Smooth muscle cell (in vitro differentiated cells): ENCODE results near the gene RCAN1. TPM values are rescaled to one million over a fixed set of nuclear protein-coding genes. Genes with fewer than 3 reads are reported as not detected.

Experiments
- DNase-seq: peaks from one replicate; lab custom pipeline; 2025; ENCODE audit not compliant: unreplicated experiment; lab: John Stamatoyannopoulos, UW
- H2AFZ ChIP-seq: fragments of 200-600 bp; sonication (generic); 2 replicates; pipeline ENCODE4 v1.6.0; 2016; ENCODE audit warnings: antibody characterized with exemption, low read depth, mild to moderate bottlenecking
- H3F3A ChIP-seq: fragments of 200-600 bp; sonication (generic); 2 replicates; pipeline ENCODE4 v1.6.0; 2017; ENCODE audit warnings: antibody characterized with exemption, low read depth
- H3K27ac ChIP-seq: fragments of 200-600 bp; sonication (generic); 2 replicates; pipeline ENCODE4 v1.5.1; 2016; ENCODE audit warnings: low read depth, mild to moderate bottlenecking
- H3K27me3 ChIP-seq: fragments of 200-600 bp; sonication (generic); 2 replicates; pipeline ENCODE4 v1.6.1; 2016; ENCODE audit warnings: low read depth, mild to moderate bottlenecking
- H3K36me3 ChIP-seq: fragments of 200-600 bp; sonication (generic); 2 replicates; pipeline ENCODE4 v1.5.1; 2016; ENCODE audit warnings: low read depth
- H3K4me1 ChIP-seq: fragments of 200-600 bp; sonication (generic); 2 replicates; pipeline ENCODE4 v1.5.1; 2016; ENCODE audit warnings: low read depth
- H3K4me2 ChIP-seq: fragments of 200-600 bp; sonication (generic); 2 replicates; pipeline ENCODE4 v1.6.0; 2016; ENCODE audit warnings: mild to moderate bottlenecking
- H3K4me3 ChIP-seq: fragments of 200-600 bp; sonication (generic); 2 replicates; pipeline ENCODE4 v1.5.1; 2016; ENCODE audit warnings: mild to moderate bottlenecking
- H3K79me2 ChIP-seq: fragments of 200-600 bp; sonication (generic); 2 replicates; pipeline ENCODE4 v1.6.0; 2016; ENCODE audit warnings: low read depth, mild to moderate bottlenecking
- H3K9ac ChIP-seq: fragments of 200-600 bp; sonication (generic); 2 replicates; pipeline ENCODE4 v1.6.0; 2016; ENCODE audit warnings: low read depth
- H3K9me3 ChIP-seq: fragments of 200-600 bp; sonication (generic); replicated peaks from 2 replicates; pipeline ENCODE4 v1.5.1; 2016; ENCODE audit warnings: low read depth
- H4K20me1 ChIP-seq: fragments of 200-600 bp; sonication (generic); 2 replicates; pipeline ENCODE4 v1.6.0; 2016; ENCODE audit warnings: low read depth
- CTCF ChIP-seq: fragments of 200-600 bp; sonication (generic); IDR thresholded peaks from 2 replicates; pipeline ENCODE4 v1.5.1; 2017; ENCODE audit warnings: borderline replicate concordance, mild to moderate bottlenecking, antibody characterized with exemption; ENCODE audit not compliant: insufficient read depth, poor library complexity, severe bottlenecking
- WGBS: methylation state at CpG from one replicate; pipeline ENCODE4 v1.1.7; 2016; ENCODE audit warnings: low lambda C conversion rate; 5-methylcytosine and 5-hydroxymethylcytosine counted together
- polyA plus RNA-seq: library from polyadenylated mRNA; unstranded; fragments of >200 nt; fragmentation: Nextera tagmentation; extraction: Ambion mirVana; gene quantifications from 2 replicates; pipeline ENCODE4 v1.2.1, GENCODE V29; 2016
- total RNA-seq: library from RNA; depleted of rRNA; stranded (reverse); fragments of >200 nt; gene quantifications from 2 replicates; pipeline ENCODE4 v1.2.3, GENCODE V29; 2014

Gene RCAN1
- total and polyA plus RNA-seq, 2 experiments from 2014 or later: 77.3 to 155 TPM

GRCh38 chr21:34530261-34530660, 84.7 kb downstream of the RCAN1 start:
- DNase-seq: no peak

DNA sequence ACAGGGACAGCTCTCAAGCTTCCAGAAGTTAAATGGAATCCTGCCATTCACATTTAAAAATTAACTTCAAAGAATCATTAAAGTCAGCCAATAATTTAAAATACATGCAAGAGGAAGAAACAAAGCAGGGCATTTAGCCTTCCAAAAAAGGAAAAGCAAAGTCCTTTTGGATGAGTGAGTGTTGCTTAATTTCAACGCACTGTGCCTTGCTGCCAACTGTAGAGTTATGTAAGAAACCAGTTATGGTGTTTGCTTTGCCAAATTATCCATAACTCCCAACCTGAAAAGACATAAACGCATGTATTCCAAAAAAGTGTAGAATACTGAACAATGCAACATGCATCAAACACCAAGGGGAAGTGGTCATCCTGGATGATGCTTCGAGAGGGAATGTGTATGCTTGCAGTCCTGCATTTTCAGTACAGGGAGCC, 86.8 kb downstream of the RCAN1 start:
- Histone ChIP-seq H3K27ac (no peak overlapping the region), H3K4me1 (peaks cover 21% of the 10 kb centered on the region), H2AFZ (no peak overlapping the region), H3K36me3 (no peaks in the 10 kb centered on the region), H3K9ac (no peak overlapping the region), H3F3A (peaks cover 18% of the 10 kb centered on the region), H3K4me3 (no peak overlapping the region), H3K9me3 (no peaks in the 10 kb centered on the region), H3K27me3 (no peaks in the 10 kb centered on the region), H4K20me1 (no peaks in the 10 kb centered on the region), H3K79me2 (no peaks in the 10 kb centered on the region), H3K4me2 (no peak overlapping the region)
- no peak for DNase-seq
- 84% methylated on average over 3 of the region's 3 CpGs for WGBS
- no peak for TF ChIP-seq CTCF

More at GRCh38 chr21:34530261-34530660, 84.7 kb downstream of the RCAN1 start:
- no peak overlapping the region for H3K4me2 ChIP-seq
- no peaks in the 10 kb centered on the region for H3K79me2 ChIP-seq
- no peak overlapping the region for H3K9ac ChIP-seq
- peaks cover 14% of the 10 kb centered on the region for H3K4me1 ChIP-seq
- TF ChIP-seq CTCF: no peak
- no peak overlapping the region for H2AFZ ChIP-seq
- no peaks in the 10 kb centered on the region for H3K27me3 ChIP-seq
- no peaks in the 10 kb centered on the region for H3K9me3 ChIP-seq
- H3K36me3 ChIP-seq: no peaks in the 10 kb centered on the region
- H3K27ac ChIP-seq: peak overlapping the region; percentile 50
- H3F3A ChIP-seq: peaks cover 18% of the 10 kb centered on the region
- H3K4me3 ChIP-seq: no peak overlapping the region
- H4K20me1 ChIP-seq: no peaks in the 10 kb centered on the region

DNA sequence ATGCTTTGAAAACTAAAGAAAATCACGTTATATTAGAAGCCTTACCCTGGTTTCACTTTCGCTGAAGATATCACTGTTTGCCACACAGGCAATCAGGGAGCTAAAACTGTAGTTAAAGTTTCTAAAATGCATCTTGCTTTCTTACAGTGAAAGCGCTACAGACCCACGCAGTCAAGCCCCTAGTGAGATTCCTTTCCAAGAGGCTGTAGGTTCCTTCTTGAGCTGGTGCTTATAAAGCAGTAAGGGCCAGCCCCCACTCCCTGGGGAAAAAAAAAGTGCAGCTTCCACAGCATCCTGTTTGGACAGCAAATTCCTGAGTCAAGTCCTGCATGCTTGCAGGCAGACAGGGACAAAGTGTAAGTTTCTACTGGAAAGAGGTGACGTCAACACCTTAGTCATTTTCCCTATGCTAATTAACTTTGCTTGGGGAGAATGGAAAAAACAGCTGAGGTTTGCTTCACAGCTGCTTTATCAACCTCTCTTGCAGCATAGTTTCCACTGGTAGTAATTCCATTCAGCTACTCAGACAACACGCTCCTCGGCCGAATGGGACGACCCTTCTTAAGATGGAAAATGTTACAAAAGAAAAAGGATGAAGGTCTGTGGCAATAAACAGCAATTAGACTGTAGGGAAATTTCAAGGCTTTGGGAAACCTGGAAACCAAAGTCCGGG, 88.2 kb downstream of the RCAN1 start:
- peak overlapping the region; percentile 60 for H3K4me3 ChIP-seq
- no peaks in the 10 kb centered on the region for H3K79me2 ChIP-seq
- no peak for TF ChIP-seq CTCF
- H3K36me3 ChIP-seq: no peaks in the 10 kb centered on the region
- peak overlapping the region; percentile 88 for H3K4me2 ChIP-seq
- peak overlapping the region; percentile 99 for H3K27ac ChIP-seq
- H3F3A ChIP-seq: peaks cover 18% of the 10 kb centered on the region
- no peak overlapping the region for H2AFZ ChIP-seq
- peaks cover 21% of the 10 kb centered on the region for H3K4me1 ChIP-seq
- WGBS: 4% methylated on average over 10 of the region's 10 CpGs
- peak overlapping the region; percentile 95 for H3K9ac ChIP-seq
- H3K9me3 ChIP-seq: no peaks in the 10 kb centered on the region
- no peaks in the 10 kb centered on the region for H4K20me1 ChIP-seq
- H3K27me3 ChIP-seq: no peaks in the 10 kb centered on the region
- DNase-seq: peak; percentile 34

DNA sequence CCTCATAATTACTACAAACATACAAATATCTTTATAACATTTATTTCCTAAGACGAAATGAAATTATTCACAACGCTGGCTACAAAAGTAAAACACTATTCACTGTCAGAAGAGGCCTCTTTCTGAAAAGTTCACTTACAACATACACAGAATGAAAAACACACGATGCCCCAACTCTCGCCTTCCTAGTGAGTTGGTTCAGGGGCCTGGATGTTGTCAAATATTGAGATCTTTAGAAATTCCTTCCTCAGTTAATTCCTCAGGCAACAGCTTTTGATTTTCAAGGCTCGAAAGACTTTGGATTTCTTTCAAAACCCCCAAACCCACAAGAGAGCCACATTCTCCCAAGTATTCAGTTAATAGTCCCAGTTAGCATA, 88.7 kb downstream of the RCAN1 start:
- Histone ChIP-seq H3K9ac (peak overlapping the region; percentile 95), H3K27ac (peak overlapping the region; percentile 99), H3K4me1 (peaks cover 21% of the 10 kb centered on the region), H4K20me1 (no peaks in the 10 kb centered on the region), H3K36me3 (no peaks in the 10 kb centered on the region), H3K9me3 (no peaks in the 10 kb centered on the region), H3K27me3 (no peaks in the 10 kb centered on the region), H3K4me3 (peak overlapping the region; percentile 60), H3F3A (peaks cover 18% of the 10 kb centered on the region), H3K79me2 (no peaks in the 10 kb centered on the region), H3K4me2 (peak overlapping the region; percentile 88), H2AFZ (no peak overlapping the region)
- DNase-seq: no peak
- no peak for TF ChIP-seq CTCF
- 26% methylated on average over 5 of the region's 5 CpGs for WGBS
